Measurements from ENCODE around the gene CALML6. TPM values are rescaled to one million over a fixed set of nuclear protein-coding genes. Genes with fewer than 3 reads are reported as not detected.

CALML6 gene
- total RNA-seq, 1 donor: under 0.01 TPM

DNA sequence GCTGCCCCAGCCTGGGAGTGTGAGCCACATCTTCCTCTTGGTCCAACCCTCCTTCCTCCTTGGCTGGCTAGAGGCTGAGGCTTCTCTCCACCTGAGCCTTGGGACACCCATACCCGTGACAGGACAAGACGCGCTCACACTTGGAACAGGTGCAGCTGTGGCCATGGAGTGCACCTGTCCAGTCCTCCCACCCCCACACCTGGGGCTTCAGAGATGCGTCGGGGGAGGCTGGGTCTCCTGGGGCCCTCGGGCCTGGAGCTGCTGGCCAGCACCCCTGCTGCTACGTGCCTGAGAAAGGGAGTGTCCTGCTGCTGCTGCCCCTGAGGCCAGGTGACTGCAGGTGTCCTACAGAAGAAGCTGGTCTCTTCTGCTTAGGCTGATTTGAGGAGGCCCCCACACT is 41.0 kb downstream of the CALML6 start:
- H3K4me3 ChIP-seq (ENCODE audit: low read depth, low read length): no peak overlapping the region
- DNase-seq (ENCODE audit: low read depth): no peak
- TF ChIP-seq, protein P1, sequence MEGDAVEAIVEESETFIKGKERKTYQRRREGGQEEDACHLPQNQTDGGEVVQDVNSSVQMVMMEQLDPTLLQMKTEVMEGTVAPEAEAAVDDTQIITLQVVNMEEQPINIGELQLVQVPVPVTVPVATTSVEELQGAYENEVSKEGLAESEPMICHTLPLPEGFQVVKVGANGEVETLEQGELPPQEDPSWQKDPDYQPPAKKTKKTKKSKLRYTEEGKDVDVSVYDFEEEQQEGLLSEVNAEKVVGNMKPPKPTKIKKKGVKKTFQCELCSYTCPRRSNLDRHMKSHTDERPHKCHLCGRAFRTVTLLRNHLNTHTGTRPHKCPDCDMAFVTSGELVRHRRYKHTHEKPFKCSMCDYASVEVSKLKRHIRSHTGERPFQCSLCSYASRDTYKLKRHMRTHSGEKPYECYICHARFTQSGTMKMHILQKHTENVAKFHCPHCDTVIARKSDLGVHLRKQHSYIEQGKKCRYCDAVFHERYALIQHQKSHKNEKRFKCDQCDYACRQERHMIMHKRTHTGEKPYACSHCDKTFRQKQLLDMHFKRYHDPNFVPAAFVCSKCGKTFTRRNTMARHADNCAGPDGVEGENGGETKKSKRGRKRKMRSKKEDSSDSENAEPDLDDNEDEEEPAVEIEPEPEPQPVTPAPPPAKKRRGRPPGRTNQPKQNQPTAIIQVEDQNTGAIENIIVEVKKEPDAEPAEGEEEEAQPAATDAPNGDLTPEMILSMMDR (IDR thresholded peaks at IDR 0.05; ENCODE audit: insufficient read depth, low read depth, low read length): no peak

DNA sequence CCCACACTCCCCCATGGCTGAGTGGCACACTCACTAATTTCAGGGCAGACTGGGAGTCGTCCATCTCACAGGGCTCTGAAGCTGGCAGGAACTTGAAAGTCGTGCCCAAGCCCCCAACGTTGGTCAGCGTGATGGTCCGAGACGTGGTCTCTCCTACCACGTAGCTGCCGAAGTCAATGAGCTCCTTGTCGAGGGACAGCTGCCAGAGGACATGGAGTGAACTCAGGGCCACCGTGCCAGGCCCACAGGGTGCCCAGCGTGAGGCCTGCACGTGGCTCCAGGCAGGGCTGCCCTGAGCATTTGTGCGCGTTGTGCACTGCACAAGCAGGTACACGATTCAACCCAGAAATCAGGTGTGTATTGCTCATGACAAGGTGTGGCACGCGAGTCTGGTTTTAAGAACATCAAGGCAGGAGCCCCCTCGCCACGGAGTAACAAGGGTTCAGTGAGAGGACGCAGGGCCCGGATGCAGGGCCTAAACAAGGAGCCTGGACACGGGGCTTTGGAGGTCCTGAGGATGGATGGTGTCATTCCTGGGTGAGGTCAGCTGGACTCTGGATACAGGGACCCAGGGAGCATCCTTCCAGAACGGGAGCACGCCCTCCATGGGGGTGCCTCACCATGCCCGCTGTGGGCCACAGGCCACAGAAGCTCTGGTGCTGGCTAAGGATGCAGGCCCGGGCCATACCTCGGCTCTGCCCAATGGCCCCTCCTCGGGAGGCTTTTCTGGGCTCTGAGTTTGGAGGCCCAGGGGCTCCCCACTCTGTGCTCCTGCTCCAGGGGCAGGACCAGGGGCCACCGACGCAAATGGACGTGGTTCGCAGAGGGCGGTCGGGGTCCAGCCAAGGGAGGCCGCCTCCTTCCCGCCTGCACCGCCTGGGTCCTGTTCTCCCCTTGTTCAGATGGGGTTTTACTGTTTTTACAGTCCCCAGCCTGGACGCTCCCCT is 41.8 kb downstream of the CALML6 start:
- H3K4me3 ChIP-seq (ENCODE audit: low read depth, low read length): no peak overlapping the region
- TF ChIP-seq, protein P1 (IDR thresholded peaks at IDR 0.05; ENCODE audit: insufficient read depth, low read depth, low read length): no peak
- no peak for DNase-seq (ENCODE audit: low read depth)

DNA sequence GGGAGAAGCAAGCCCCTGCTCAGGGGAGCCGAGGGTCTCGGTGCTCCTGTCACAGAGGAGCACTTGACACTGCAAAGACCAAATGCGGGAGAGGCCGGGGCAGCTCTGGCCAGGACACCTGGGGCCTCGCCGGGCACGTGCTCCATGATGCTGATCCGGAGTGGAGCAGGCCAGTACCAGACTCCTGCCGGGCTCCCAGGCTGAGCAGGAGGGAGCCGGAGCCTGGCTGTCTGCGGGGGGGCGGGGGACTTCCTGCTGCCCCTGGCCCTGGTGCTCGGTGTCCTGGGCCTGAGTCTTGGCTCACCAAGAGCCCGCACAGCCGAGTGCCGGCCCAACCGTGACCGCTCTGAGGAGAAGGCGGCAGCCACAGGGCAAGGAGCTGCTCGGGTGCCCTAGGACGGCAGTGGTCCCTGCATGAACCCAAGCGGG is 42.5 kb downstream of the CALML6 start:
- TF ChIP-seq, protein P1 (IDR thresholded peaks at IDR 0.05; ENCODE audit: insufficient read depth, low read depth, low read length): no peak
- no peak for DNase-seq (ENCODE audit: low read depth)

DNA sequence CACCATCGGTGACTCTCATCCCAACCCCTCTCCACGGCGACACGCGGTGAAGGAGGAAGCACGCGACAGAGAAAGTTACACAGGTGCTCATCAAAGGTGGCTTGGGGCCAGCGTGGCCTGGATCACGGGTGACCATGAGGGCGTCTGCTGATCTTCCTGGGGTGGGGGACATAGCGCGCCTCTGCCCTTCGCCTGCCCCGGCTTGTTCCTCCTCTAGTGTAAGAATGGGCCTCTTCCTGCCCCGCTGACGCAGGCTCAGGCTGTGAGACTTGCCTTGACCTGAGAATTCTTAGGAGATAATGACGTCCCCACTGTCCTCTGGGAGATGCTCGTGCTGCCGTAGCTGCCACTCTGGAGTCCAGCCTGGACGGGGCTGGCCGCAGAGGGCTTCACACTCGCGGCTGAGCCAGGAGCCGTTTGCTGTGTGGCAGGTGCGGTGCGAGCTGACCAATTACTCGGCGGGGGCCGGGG is 43.0 kb downstream of the CALML6 start:
- H3K4me3 ChIP-seq (ENCODE audit: low read depth, low read length): no peak overlapping the region
- no peak for DNase-seq (ENCODE audit: low read depth)
- TF ChIP-seq, protein P1 (IDR thresholded peaks at IDR 0.05; ENCODE audit: insufficient read depth, low read depth, low read length): no peak

More for the DNA sequence above, 42.5 kb downstream of the CALML6 start:
- H3K4me3 ChIP-seq (ENCODE audit: low read depth, low read length): no peak overlapping the region

DNA sequence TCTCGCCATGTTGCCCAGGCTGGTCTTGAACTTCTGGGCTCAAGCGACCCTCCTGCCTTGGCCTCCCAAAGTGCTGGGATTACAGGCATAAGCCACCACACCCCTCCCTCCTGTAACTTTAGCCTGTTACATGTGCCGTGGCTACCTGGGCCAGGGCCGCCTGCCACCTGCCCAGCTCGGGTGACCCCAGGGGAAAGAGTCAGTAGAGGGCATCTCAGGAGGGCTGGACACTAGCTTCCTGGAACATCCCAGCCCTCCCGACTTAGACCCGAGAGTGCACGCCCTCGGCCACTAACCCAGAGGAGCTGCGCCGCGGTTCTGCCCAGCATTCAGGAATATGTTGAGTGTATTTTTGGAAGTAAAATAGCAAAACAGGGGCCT is 44.4 kb downstream of the CALML6 start:
- TF ChIP-seq, protein P1 (IDR thresholded peaks at IDR 0.05; ENCODE audit: insufficient read depth, low read depth, low read length): no peak
- no peak for DNase-seq (ENCODE audit: low read depth)
- no peak overlapping the region for H3K4me3 ChIP-seq (ENCODE audit: low read depth, low read length)

DNA sequence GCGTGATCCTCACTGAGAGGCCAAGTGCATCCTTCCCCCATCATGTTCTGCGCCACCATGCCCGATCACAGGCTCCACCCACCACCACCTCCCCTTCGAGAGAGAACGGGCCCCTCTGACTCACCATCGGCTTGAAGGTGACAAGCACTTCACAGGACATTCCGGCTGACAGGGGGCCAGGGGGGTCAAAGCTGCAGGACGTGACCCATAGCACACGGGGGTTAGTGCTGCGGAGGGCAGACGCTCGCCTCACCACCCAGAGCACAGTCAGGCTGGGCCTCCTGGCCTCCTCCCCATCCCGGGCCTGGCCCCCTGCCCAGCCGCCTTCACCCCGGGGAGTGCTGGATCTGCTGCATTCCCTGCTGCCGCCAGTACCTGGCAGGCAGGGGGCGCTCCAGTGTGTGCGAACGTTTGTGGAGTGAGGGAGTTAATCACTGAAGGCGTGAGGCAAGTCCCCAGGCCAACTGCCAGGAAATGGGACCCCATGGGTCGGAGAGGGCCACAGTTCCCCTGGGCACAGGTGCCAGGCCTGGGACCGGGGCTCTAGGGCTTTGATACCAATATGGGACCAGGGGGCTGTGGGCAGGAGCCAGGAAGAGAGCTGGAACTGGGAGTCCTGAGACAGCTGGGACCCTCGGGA is 44.9 kb downstream of the CALML6 start:
- TF ChIP-seq, protein P1 (IDR thresholded peaks at IDR 0.05; ENCODE audit: insufficient read depth, low read depth, low read length): peak; percentile 77
- H3K4me3 ChIP-seq (ENCODE audit: low read depth, low read length): no peak overlapping the region
- peak; percentile 69 for DNase-seq (ENCODE audit: low read depth)

All from fibroblast of villous mesenchyme (primary cell).